OCI-LY1 (cell line): ENCODE data around the gene LIPA.

Experiments
- H2AFZ ChIP-seq: fragments of 200-600 bp; sonication (generic), shearing (Covaris generic); 2 replicates; pipeline ENCODE4 v1.6.0; 2014; ENCODE audit warnings: antibody characterized with exemption, mild to moderate bottlenecking, low read length
- H3F3A ChIP-seq: fragments of 200-600 bp; sonication (generic), shearing (Covaris generic); 2 replicates; pipeline ENCODE4 v1.6.0; 2014; ENCODE audit warnings: mild to moderate bottlenecking, antibody characterized with exemption, low read length, moderate library complexity; ENCODE audit not compliant: insufficient read depth
- H3K27ac ChIP-seq: fragments of 200-600 bp; sonication (generic); 2 replicates; pipeline ENCODE4 v1.5.1; 2014; ENCODE audit warnings: low read length, mixed run types, mild to moderate bottlenecking, low read depth; ENCODE audit not compliant: poor library complexity, severe bottlenecking
- H3K27me3 ChIP-seq: fragments of 200-600 bp; sonication (generic); 2 replicates; pipeline ENCODE4 v1.6.0; 2014; ENCODE audit warnings: antibody characterized with exemption, mild to moderate bottlenecking, low read length, moderate library complexity; ENCODE audit not compliant: insufficient read depth
- H3K36me3 ChIP-seq: fragments of 200-600 bp; sonication (generic); 2 replicates; pipeline ENCODE4 v1.6.1; 2014; ENCODE audit warnings: mild to moderate bottlenecking, antibody characterized with exemption, low read length, moderate library complexity, mixed read lengths; ENCODE audit not compliant: insufficient read depth
- H3K4me1 ChIP-seq: fragments of 200-600 bp; sonication (generic); 2 replicates; pipeline ENCODE4 v1.5.1; 2014; ENCODE audit warnings: mild to moderate bottlenecking, low read length, moderate library complexity; ENCODE audit not compliant: insufficient read depth, severe bottlenecking
- H3K4me2 ChIP-seq: fragments of 200-600 bp; sonication (generic), shearing (Covaris generic); 2 replicates; pipeline ENCODE4 v1.6.1; 2014; ENCODE audit warnings: low read length
- H3K4me3 ChIP-seq: fragments of 200-600 bp; sonication (generic); 2 replicates; pipeline ENCODE4 v1.5.1; 2014; ENCODE audit warnings: low read length, low read depth, mild to moderate bottlenecking, mixed read lengths; ENCODE audit not compliant: poor library complexity, severe bottlenecking
- H3K79me2 ChIP-seq: fragments of 200-600 bp; shearing (Covaris generic); 2 replicates; pipeline ENCODE4 v1.6.1; 2016; ENCODE audit warnings: mixed run types, low read length, mixed read lengths; ENCODE audit not compliant: insufficient read depth
- H3K9ac ChIP-seq: fragments of 200-600 bp; sonication (generic), shearing (Covaris generic); 2 replicates; pipeline ENCODE4 v1.6.1; 2014; ENCODE audit warnings: mild to moderate bottlenecking, low read length, mixed read lengths
- H3K9me2 ChIP-seq: fragments of 200-600 bp; sonication (generic), shearing (Covaris generic); 2 replicates; pipeline ENCODE4 v1.6.1; 2014; ENCODE audit warnings: low read depth, mild to moderate bottlenecking, low read length, mixed read lengths
- H3K9me3 ChIP-seq: fragments of 200-600 bp; shearing (Covaris generic); 2 replicates; pipeline ENCODE4 v1.6.1; 2014; ENCODE audit warnings: low read length, mixed read lengths
- H4K20me1 ChIP-seq: fragments of 200-600 bp; sonication (generic), shearing (Covaris generic); 2 replicates; pipeline ENCODE4 v1.6.0; 2016; ENCODE audit warnings: mild to moderate bottlenecking, low read length; ENCODE audit not compliant: insufficient read depth
- EZH2 ChIP-seq: fragments of 200-600 bp; sonication (generic), shearing (Covaris generic); IDR thresholded peaks from 2 replicates; pipeline ENCODE4 v1.8.0; 2017; ENCODE audit warnings: borderline replicate concordance, mixed run types, mild to moderate bottlenecking, antibody characterized with exemption, low read length, moderate library complexity, mixed read lengths
- TF ChIP-seq, protein P1 (sequence below): fragments of 200-600 bp; sonication (generic), shearing (Covaris generic); IDR thresholded peaks from 2 replicates; pipeline ENCODE4 v1.5.1; 2017; ENCODE audit warnings: mild to moderate bottlenecking, antibody characterized with exemption, low read length, moderate library complexity, mixed read lengths

Gene LIPA

GRCh38 chr10:89214566-89215165 is 36.9 kb downstream of the LIPA start:
- Histone ChIP-seq H2AFZ (no peak overlapping the region), H3K9me3 (no peaks in the 10 kb centered on the region), H3K36me3 (no peaks in the 10 kb centered on the region), H3K9me2 (no peaks in the 10 kb centered on the region), H3K4me2 (no peak overlapping the region), H3K4me3 (no peak overlapping the region), H3K4me1 (peaks cover 5% of the 10 kb centered on the region), H4K20me1 (no peaks in the 10 kb centered on the region), H3K79me2 (no peaks in the 10 kb centered on the region), H3K9ac (no peak overlapping the region), H3F3A (no peaks in the 10 kb centered on the region), H3K27ac (no peak overlapping the region), H3K27me3 (no peaks in the 10 kb centered on the region)
- TF ChIP-seq EZH2 = no peak

- H3F3A ChIP-seq = no peaks in the 10 kb centered on the region
- H2AFZ ChIP-seq = no peak overlapping the region
- TF ChIP-seq, protein P1, sequence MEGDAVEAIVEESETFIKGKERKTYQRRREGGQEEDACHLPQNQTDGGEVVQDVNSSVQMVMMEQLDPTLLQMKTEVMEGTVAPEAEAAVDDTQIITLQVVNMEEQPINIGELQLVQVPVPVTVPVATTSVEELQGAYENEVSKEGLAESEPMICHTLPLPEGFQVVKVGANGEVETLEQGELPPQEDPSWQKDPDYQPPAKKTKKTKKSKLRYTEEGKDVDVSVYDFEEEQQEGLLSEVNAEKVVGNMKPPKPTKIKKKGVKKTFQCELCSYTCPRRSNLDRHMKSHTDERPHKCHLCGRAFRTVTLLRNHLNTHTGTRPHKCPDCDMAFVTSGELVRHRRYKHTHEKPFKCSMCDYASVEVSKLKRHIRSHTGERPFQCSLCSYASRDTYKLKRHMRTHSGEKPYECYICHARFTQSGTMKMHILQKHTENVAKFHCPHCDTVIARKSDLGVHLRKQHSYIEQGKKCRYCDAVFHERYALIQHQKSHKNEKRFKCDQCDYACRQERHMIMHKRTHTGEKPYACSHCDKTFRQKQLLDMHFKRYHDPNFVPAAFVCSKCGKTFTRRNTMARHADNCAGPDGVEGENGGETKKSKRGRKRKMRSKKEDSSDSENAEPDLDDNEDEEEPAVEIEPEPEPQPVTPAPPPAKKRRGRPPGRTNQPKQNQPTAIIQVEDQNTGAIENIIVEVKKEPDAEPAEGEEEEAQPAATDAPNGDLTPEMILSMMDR = peak; percentile 25; the same call in 1 of the 2 replicates
- no peak for TF ChIP-seq EZH2
- no peak overlapping the region for H3K9ac ChIP-seq
- no peak overlapping the region for H3K4me3 ChIP-seq
- no peaks in the 10 kb centered on the region for H3K79me2 ChIP-seq
- H3K4me2 ChIP-seq = no peak overlapping the region
- H3K36me3 ChIP-seq = no peaks in the 10 kb centered on the region
- no peaks in the 10 kb centered on the region for H3K27me3 ChIP-seq
- H3K27ac ChIP-seq = no peak overlapping the region
- H4K20me1 ChIP-seq = no peaks in the 10 kb centered on the region
- H3K9me3 ChIP-seq = no peaks in the 10 kb centered on the region
- peaks cover 5% of the 10 kb centered on the region for H3K4me1 ChIP-seq
- H3K9me2 ChIP-seq = no peaks in the 10 kb centered on the region
These were observed 38.3 kb downstream of the LIPA start for GRCh38 chr10:89213191-89213808.

DNA sequence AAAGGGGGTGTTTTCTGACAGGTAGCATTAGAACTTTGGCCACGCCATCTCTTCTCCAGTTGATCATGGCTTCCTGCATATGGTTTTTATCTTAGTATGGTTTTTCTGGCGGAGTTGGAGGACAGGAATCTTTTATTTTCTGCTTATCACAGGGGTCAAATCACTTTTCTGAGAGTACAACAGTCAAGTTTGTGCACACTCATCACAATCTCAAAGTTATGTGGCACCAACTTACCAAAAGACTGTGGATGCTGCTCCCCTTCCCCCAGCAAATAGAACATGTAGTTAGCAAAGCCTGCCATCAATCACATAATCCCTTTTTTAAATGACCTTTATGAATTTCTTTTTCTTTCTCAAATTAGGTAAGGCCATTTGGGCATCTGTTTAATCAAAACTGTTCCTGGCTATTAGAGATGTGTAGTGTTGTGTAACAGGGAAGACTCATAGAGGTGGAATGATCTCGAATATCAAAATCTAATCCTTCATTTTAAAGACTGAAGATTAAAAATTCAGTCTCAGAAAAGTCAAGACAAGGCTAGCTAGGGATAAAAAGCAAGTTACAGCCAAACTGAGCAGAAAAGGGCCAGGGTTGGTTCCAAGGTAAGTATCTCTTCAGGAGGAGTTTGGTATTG is 40.7 kb downstream of the LIPA start:
- H4K20me1 ChIP-seq = no peaks in the 10 kb centered on the region
- no peaks in the 10 kb centered on the region for H3K4me1 ChIP-seq
- H3K4me2 ChIP-seq = no peak overlapping the region
- H3K79me2 ChIP-seq = no peaks in the 10 kb centered on the region
- H3K27ac ChIP-seq = no peak overlapping the region
- H2AFZ ChIP-seq = no peak overlapping the region
- H3K9me2 ChIP-seq = no peaks in the 10 kb centered on the region
- H3K9ac ChIP-seq = no peak overlapping the region
- H3F3A ChIP-seq = no peaks in the 10 kb centered on the region
- H3K9me3 ChIP-seq = no peaks in the 10 kb centered on the region
- H3K27me3 ChIP-seq = no peaks in the 10 kb centered on the region
- no peaks in the 10 kb centered on the region for H3K36me3 ChIP-seq
- TF ChIP-seq, protein P1 = no peak
- no peak for TF ChIP-seq EZH2
- H3K4me3 ChIP-seq = no peak overlapping the region
